ENCODE results near the gene SSX4B.
"Not testable (repeated sequence)": the region's sequence is repeated elsewhere in the genome, so short reads cannot be mapped to it uniquely, and the experiment has no call there.

DNA sequence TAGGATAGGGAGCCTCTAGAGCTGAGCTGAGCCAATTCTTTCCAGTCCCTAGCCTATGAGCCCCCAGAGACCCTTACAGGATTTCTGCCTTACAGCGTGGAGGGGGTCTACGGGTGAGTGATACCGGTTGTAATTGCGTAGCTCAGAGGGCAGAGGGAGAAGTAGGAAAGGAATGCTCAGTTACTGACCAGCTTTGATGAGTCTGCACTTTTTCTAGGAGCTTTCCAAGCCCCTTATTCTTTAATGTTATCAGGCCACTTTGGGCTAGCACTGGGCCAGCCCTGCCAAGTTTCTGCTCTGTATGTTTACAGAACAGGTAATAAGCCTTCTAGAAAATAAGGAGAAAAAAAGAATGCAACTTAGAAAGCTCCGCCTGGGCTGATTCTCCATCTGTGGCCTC is 17.8 kb upstream of the SSX4B start:
- TF ChIP-seq, protein P1, sequence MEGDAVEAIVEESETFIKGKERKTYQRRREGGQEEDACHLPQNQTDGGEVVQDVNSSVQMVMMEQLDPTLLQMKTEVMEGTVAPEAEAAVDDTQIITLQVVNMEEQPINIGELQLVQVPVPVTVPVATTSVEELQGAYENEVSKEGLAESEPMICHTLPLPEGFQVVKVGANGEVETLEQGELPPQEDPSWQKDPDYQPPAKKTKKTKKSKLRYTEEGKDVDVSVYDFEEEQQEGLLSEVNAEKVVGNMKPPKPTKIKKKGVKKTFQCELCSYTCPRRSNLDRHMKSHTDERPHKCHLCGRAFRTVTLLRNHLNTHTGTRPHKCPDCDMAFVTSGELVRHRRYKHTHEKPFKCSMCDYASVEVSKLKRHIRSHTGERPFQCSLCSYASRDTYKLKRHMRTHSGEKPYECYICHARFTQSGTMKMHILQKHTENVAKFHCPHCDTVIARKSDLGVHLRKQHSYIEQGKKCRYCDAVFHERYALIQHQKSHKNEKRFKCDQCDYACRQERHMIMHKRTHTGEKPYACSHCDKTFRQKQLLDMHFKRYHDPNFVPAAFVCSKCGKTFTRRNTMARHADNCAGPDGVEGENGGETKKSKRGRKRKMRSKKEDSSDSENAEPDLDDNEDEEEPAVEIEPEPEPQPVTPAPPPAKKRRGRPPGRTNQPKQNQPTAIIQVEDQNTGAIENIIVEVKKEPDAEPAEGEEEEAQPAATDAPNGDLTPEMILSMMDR (IDR thresholded peaks at IDR 0.05) = not testable (repeated sequence)
- TF ChIP-seq POLR2AphosphoS5 (IDR thresholded peaks at IDR 0.05) = not testable (repeated sequence)
